HepG2 (cell line): ENCODE data around the gene ST3GAL2. TPM values are rescaled to one million over a fixed set of nuclear protein-coding genes. Genes with fewer than 3 reads are reported as not detected.

Experiments
- CCDC6 ChIP-seq: sonication (generic); formaldehyde crosslinking; IDR thresholded peaks from 2 replicates; pipeline ENCODE4 v1.8.1; 2022; ENCODE audit warnings: mild to moderate bottlenecking, missing genetic modification reagents, moderate library complexity
- FIP1L1 ChIP-seq: fragments of 200-400 bp; formaldehyde crosslinking; IDR thresholded peaks from 2 replicates; pipeline ENCODE4 v1.6.1; 2018; ENCODE audit warnings: low read depth, mild to moderate bottlenecking, low read length, moderate library complexity, borderline replicate concordance; ENCODE audit not compliant: insufficient read depth
- KDM6A ChIP-seq: IDR thresholded peaks from 2 replicates; pipeline ENCODE4 v1.6.1; 2016; ENCODE audit warnings: low read depth
- MBD4 ChIP-seq: IDR thresholded peaks from 2 replicates; pipeline ENCODE4 v1.6.1; 2012; ENCODE audit warnings: low read length, inconsistent platforms, borderline replicate concordance
- MIER3 ChIP-seq: IDR thresholded peaks from 2 replicates; pipeline ENCODE4 v1.6.1; 2016; ENCODE audit warnings: missing compliant biosample characterization, borderline replicate concordance
- PRPF4 ChIP-seq: fragments of 200-400 bp; formaldehyde crosslinking; IDR thresholded peaks from 2 replicates; pipeline ENCODE4 v1.6.1; 2016; ENCODE audit warnings: low read length, low read depth; ENCODE audit not compliant: poor library complexity, severe bottlenecking
- ZBTB21 ChIP-seq: sonication (generic); formaldehyde crosslinking; IDR thresholded peaks from 2 replicates; pipeline ENCODE4 v1.4.0; 2020; ENCODE audit warnings: missing genetic modification reagents
- ZFP82 ChIP-seq: sonication (generic); formaldehyde crosslinking; IDR thresholded peaks from 2 replicates; pipeline ENCODE4 v1.5.1; 2020; ENCODE audit warnings: mild to moderate bottlenecking, missing genetic modification reagents, borderline replicate concordance
- ZNF333 ChIP-seq: sonication (generic); formaldehyde crosslinking; IDR thresholded peaks from 2 replicates; pipeline ENCODE4 v1.4.0; 2020; ENCODE audit warnings: mild to moderate bottlenecking, missing genetic modification reagents, borderline replicate concordance
- ZNF589 ChIP-seq: sonication (generic); formaldehyde crosslinking; conservative IDR thresholded peaks from 2 replicates; pipeline ENCODE4 v1.8.0; 2022; ENCODE audit warnings: mild to moderate bottlenecking, moderate library complexity, missing genetic modification reagents
- polyA plus RNA-seq, 8 experiments: library from polyadenylated mRNA; depleted of rRNA in 3 of 8; stranded (reverse) in 7 of 8; unstranded in 1 of 8; fragments of >200 nt; fragmentation: Illumina TruSeq in 4 of 8; extraction: Trizol in 4 of 8; gene quantifications; 2 replicates each; pipeline versions ENCODE4 v1.2.1 to v1.2.3, GENCODE V29; 2011 to 2016; ENCODE audit warnings: low read depth in 4 of 8, missing spikeins in 1 of 8, mixed read lengths in 1 of 8; ENCODE audit not compliant: insufficient read depth in 1 of 8
- total RNA-seq, 5 experiments: library from RNA; depleted of rRNA; stranded (reverse); fragments of >200 nt; fragmentation: Illumina TruSeq; extraction: Trizol; gene quantifications; 2 replicates each; pipeline ENCODE4 v1.2.3, GENCODE V29; 2016; ENCODE audit warnings: low read depth in 1 of 5
- TF ChIP-seq, protein P1 (sequence below): sonication (generic); formaldehyde crosslinking; IDR thresholded peaks from 2 replicates; pipeline ENCODE4 v1.5.0; 2020; ENCODE audit warnings: mild to moderate bottlenecking, missing genetic modification reagents, borderline replicate concordance
- TF ChIP-seq, protein P2 (sequence below): sonication (generic); formaldehyde crosslinking; IDR thresholded peaks from 2 replicates; pipeline ENCODE4 v1.5.1; 2020; ENCODE audit warnings: mild to moderate bottlenecking, missing genetic modification reagents, borderline replicate concordance
- TF ChIP-seq, protein P3 (sequence below), 2 experiments: fragments of 450-650 bp in 1 of 2; sonication (generic) in 1 of 2; formaldehyde crosslinking; IDR thresholded peaks; 2 replicates each; pipeline versions ENCODE4 v1.5.0 to v1.8.0; 2020 to 2022; ENCODE audit warnings: mild to moderate bottlenecking in 1 of 2, missing genetic modification reagents in 1 of 2
- TF ChIP-seq, protein P4 (sequence below): sonication (generic); formaldehyde crosslinking; IDR thresholded peaks from 2 replicates; pipeline ENCODE4 v1.5.0; 2020; ENCODE audit warnings: mild to moderate bottlenecking, missing genetic modification reagents, moderate library complexity
- TF ChIP-seq, protein P5 (sequence below): sonication (generic); formaldehyde crosslinking; IDR thresholded peaks from 2 replicates; pipeline ENCODE4 v1.4.0; 2020; ENCODE audit warnings: missing genetic modification reagents

The ST3GAL2 gene
- total and polyA plus RNA-seq, 2 of the 13 experiments (the other 11 are each of a cell fraction or from before 2014, with no cell fraction given): 16.3 to 24.9 TPM

DNA sequence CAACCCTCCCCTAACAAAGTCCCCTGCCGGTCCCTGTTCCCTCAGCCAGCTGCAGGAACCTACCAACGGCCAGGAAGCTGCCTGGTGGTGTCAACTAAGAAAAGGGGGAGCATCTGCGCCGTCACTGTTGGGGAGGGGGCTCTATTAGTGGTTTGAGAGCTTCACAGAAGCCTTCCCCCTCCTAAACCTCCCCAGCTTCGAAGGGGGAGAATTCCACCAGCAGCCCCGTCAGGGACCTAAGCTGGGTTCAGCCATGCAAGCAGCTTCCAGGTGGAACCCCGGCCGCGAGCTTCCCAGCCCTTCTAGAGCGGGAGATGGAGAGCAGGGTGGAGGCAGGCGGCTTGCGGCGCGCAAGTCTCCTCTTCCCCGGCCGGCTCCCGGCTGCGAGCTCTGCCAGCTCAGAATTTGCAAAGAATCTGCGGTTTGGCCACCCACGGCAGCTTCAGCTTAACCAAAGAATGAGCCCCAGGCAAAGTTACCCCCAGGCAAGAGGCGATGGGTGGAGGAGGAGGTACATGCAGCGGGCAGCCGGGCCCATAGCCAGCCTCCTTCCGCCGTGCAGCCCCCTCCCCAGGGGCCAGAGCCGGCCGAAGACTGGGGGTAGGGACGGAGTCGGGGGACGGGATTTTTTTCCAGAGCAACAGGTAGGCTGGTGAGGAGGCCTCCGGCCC, 58.5 kb downstream of the ST3GAL2 start (continued):
- TF ChIP-seq MBD4 (no peak), ZNF589 (no peak), PRPF4 (no peak), ZNF333 (peak; percentile 78), MIER3 (CRISPR knock-in tag) (no peak), KDM6A (CRISPR knock-in tag) (no peak), ZBTB21 (no peak), ZFP82 (peak; percentile 18; the same call in 1 of the 2 replicates), CCDC6 (CRISPR knock-in tag) (no peak), FIP1L1 (no peak)
- TF ChIP-seq, protein P1, sequence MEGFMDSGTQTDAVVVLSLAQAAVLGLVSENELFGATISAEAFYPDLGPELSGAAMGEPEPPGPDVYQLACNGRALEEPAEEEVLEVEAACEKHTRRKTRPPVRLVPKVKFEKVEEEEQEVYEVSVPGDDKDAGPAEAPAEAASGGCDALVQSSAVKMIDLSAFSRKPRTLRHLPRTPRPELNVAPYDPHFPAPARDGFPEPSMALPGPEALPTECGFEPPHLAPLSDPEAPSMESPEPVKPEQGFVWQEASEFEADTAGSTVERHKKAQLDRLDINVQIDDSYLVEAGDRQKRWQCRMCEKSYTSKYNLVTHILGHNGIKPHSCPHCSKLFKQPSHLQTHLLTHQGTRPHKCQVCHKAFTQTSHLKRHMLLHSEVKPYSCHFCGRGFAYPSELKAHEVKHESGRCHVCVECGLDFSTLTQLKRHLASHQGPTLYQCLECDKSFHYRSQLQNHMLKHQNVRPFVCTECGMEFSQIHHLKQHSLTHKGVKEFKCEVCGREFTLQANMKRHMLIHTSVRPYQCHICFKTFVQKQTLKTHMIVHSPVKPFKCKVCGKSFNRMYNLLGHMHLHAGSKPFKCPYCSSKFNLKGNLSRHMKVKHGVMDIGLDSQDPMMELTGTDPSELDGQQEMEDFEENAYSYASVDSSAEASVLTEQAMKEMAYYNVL (CRISPR knock-in tag): 0 out of 2 replicates have a peak, but pooled peaks have one; percentile 21
- TF ChIP-seq, protein P2, sequence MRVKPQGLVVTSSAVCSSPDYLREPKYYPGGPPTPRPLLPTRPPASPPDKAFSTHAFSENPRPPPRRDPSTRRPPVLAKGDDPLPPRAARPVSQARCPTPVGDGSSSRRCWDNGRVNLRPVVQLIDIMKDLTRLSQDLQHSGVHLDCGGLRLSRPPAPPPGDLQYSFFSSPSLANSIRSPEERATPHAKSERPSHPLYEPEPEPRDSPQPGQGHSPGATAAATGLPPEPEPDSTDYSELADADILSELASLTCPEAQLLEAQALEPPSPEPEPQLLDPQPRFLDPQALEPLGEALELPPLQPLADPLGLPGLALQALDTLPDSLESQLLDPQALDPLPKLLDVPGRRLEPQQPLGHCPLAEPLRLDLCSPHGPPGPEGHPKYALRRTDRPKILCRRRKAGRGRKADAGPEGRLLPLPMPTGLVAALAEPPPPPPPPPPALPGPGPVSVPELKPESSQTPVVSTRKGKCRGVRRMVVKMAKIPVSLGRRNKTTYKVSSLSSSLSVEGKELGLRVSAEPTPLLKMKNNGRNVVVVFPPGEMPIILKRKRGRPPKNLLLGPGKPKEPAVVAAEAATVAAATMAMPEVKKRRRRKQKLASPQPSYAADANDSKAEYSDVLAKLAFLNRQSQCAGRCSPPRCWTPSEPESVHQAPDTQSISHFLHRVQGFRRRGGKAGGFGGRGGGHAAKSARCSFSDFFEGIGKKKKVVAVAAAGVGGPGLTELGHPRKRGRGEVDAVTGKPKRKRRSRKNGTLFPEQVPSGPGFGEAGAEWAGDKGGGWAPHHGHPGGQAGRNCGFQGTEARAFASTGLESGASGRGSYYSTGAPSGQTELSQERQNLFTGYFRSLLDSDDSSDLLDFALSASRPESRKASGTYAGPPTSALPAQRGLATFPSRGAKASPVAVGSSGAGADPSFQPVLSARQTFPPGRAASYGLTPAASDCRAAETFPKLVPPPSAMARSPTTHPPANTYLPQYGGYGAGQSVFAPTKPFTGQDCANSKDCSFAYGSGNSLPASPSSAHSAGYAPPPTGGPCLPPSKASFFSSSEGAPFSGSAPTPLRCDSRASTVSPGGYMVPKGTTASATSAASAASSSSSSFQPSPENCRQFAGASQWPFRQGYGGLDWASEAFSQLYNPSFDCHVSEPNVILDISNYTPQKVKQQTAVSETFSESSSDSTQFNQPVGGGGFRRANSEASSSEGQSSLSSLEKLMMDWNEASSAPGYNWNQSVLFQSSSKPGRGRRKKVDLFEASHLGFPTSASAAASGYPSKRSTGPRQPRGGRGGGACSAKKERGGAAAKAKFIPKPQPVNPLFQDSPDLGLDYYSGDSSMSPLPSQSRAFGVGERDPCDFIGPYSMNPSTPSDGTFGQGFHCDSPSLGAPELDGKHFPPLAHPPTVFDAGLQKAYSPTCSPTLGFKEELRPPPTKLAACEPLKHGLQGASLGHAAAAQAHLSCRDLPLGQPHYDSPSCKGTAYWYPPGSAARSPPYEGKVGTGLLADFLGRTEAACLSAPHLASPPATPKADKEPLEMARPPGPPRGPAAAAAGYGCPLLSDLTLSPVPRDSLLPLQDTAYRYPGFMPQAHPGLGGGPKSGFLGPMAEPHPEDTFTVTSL (CRISPR knock-in tag): peak; percentile 25; the same call in 1 of the 2 replicates
- TF ChIP-seq, protein P3, sequence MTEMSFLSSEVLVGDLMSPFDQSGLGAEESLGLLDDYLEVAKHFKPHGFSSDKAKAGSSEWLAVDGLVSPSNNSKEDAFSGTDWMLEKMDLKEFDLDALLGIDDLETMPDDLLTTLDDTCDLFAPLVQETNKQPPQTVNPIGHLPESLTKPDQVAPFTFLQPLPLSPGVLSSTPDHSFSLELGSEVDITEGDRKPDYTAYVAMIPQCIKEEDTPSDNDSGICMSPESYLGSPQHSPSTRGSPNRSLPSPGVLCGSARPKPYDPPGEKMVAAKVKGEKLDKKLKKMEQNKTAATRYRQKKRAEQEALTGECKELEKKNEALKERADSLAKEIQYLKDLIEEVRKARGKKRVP (CRISPR knock-in tag; IDR thresholded peaks at IDR 0.05): no peak
- TF ChIP-seq, protein P4, sequence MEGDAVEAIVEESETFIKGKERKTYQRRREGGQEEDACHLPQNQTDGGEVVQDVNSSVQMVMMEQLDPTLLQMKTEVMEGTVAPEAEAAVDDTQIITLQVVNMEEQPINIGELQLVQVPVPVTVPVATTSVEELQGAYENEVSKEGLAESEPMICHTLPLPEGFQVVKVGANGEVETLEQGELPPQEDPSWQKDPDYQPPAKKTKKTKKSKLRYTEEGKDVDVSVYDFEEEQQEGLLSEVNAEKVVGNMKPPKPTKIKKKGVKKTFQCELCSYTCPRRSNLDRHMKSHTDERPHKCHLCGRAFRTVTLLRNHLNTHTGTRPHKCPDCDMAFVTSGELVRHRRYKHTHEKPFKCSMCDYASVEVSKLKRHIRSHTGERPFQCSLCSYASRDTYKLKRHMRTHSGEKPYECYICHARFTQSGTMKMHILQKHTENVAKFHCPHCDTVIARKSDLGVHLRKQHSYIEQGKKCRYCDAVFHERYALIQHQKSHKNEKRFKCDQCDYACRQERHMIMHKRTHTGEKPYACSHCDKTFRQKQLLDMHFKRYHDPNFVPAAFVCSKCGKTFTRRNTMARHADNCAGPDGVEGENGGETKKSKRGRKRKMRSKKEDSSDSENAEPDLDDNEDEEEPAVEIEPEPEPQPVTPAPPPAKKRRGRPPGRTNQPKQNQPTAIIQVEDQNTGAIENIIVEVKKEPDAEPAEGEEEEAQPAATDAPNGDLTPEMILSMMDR (CRISPR knock-in tag): no peak
- TF ChIP-seq, protein P5, sequence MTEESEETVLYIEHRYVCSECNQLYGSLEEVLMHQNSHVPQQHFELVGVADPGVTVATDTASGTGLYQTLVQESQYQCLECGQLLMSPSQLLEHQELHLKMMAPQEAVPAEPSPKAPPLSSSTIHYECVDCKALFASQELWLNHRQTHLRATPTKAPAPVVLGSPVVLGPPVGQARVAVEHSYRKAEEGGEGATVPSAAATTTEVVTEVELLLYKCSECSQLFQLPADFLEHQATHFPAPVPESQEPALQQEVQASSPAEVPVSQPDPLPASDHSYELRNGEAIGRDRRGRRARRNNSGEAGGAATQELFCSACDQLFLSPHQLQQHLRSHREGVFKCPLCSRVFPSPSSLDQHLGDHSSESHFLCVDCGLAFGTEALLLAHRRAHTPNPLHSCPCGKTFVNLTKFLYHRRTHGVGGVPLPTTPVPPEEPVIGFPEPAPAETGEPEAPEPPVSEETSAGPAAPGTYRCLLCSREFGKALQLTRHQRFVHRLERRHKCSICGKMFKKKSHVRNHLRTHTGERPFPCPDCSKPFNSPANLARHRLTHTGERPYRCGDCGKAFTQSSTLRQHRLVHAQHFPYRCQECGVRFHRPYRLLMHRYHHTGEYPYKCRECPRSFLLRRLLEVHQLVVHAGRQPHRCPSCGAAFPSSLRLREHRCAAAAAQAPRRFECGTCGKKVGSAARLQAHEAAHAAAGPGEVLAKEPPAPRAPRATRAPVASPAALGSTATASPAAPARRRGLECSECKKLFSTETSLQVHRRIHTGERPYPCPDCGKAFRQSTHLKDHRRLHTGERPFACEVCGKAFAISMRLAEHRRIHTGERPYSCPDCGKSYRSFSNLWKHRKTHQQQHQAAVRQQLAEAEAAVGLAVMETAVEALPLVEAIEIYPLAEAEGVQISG (CRISPR knock-in tag): no peak
